Measurements from ENCODE around the gene IFIH1.

IFIH1 gene

DNA sequence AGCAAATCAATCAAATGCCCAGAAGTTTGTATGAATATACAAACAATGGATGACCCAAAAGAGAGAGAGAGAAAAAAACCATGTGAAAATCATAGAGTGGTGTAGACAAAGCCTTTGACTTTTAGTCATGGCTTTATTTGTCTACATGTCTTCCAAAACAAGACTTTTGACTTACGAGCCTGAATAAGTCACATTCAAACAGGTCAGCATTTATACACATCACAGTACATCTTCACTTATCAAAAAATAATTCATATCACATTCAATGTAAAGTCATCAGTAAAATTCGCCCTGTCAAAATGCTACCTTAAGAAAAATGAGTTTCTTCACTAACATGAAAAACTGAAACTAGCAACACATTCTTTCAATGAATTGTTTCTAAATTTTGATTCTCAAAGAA lies 1.9 kb downstream of the IFIH1 start:
- H3K27ac ChIP-seq (ENCODE audit: low read length): no peak overlapping the region
- H3K79me2 ChIP-seq (ENCODE audit: low read length): peaks cover 82% of the 10 kb centered on the region
- peak overlapping the region; percentile 75 for H3K4me2 ChIP-seq (ENCODE audit: low read depth, low read length)
- H3K4me3 ChIP-seq (ENCODE audit: low read length): peak overlapping the region; percentile 96
- H3K36me3 ChIP-seq (replicated peaks; ENCODE audit: insufficient read depth, low read length): no peaks in the 10 kb centered on the region
- TF ChIP-seq, protein P1, sequence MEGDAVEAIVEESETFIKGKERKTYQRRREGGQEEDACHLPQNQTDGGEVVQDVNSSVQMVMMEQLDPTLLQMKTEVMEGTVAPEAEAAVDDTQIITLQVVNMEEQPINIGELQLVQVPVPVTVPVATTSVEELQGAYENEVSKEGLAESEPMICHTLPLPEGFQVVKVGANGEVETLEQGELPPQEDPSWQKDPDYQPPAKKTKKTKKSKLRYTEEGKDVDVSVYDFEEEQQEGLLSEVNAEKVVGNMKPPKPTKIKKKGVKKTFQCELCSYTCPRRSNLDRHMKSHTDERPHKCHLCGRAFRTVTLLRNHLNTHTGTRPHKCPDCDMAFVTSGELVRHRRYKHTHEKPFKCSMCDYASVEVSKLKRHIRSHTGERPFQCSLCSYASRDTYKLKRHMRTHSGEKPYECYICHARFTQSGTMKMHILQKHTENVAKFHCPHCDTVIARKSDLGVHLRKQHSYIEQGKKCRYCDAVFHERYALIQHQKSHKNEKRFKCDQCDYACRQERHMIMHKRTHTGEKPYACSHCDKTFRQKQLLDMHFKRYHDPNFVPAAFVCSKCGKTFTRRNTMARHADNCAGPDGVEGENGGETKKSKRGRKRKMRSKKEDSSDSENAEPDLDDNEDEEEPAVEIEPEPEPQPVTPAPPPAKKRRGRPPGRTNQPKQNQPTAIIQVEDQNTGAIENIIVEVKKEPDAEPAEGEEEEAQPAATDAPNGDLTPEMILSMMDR (IDR thresholded peaks at IDR 0.05; ENCODE audit: low read length): no peak
- TF ChIP-seq EZH2phosphoT487 (IDR thresholded peaks at IDR 0.05; ENCODE audit: low read length): no peak
- TF ChIP-seq EZH2 (optimal IDR thresholded peaks at IDR 0.05; ENCODE audit: low read depth, low read length): no peak
- peak overlapping the region; percentile 82; the same call in 1 of the 2 replicates for H3K9ac ChIP-seq (ENCODE audit: low read length)
- H3K9me3 ChIP-seq (replicated peaks; ENCODE audit: insufficient read depth, low read length): no peaks in the 10 kb centered on the region
- H2AFZ ChIP-seq (ENCODE audit: low read length): no peak overlapping the region
- H3K9me2 ChIP-seq (replicated peaks; ENCODE audit: insufficient read depth, low read length): no peaks in the 10 kb centered on the region
- H3F3A ChIP-seq (ENCODE audit: insufficient read depth, low read length): peaks cover 26% of the 10 kb centered on the region
- no peak for DNase-seq
- no peaks in the 10 kb centered on the region for H4K20me1 ChIP-seq (ENCODE audit: insufficient read depth, low read length)
- no peaks in the 10 kb centered on the region for H3K27me3 ChIP-seq (replicated peaks; ENCODE audit: insufficient read depth, low read length)
- H3K4me1 ChIP-seq (ENCODE audit: low read length): peaks cover 43% of the 10 kb centered on the region

- Histone ChIP-seq H4K20me1 (ENCODE audit: insufficient read depth, low read length) (no peaks in the 10 kb centered on the region), H3K27me3 (replicated peaks; ENCODE audit: insufficient read depth, low read length) (no peaks in the 10 kb centered on the region), H3K36me3 (replicated peaks; ENCODE audit: insufficient read depth, low read length) (no peaks in the 10 kb centered on the region), H3K9ac (ENCODE audit: low read length) (no peak overlapping the region), H3F3A (ENCODE audit: insufficient read depth, low read length) (peaks cover 26% of the 10 kb centered on the region), H3K4me1 (ENCODE audit: low read length) (peaks cover 37% of the 10 kb centered on the region), H3K27ac (ENCODE audit: low read length) (no peak overlapping the region), H3K4me2 (ENCODE audit: low read depth, low read length) (peak overlapping the region; percentile 75), H3K9me2 (replicated peaks; ENCODE audit: insufficient read depth, low read length) (no peaks in the 10 kb centered on the region), H3K79me2 (ENCODE audit: low read length) (peaks cover 82% of the 10 kb centered on the region), H2AFZ (ENCODE audit: low read length) (no peak overlapping the region), H3K4me3 (ENCODE audit: low read length) (peak overlapping the region; percentile 96), H3K9me3 (replicated peaks; ENCODE audit: insufficient read depth, low read length) (no peaks in the 10 kb centered on the region)
- TF ChIP-seq, protein P1 (IDR thresholded peaks at IDR 0.05; ENCODE audit: low read length): no peak
- TF ChIP-seq EZH2phosphoT487 (IDR thresholded peaks at IDR 0.05; ENCODE audit: low read length) (no peak), EZH2 (optimal IDR thresholded peaks at IDR 0.05; ENCODE audit: low read depth, low read length) (no peak)
- no peak for DNase-seq
Measured at GRCh38 chr2:162315938-162316337, 2.5 kb downstream of the IFIH1 start.

- no peak overlapping the region for H2AFZ ChIP-seq (ENCODE audit: low read length)
- peaks cover 27% of the 10 kb centered on the region; the same call in 1 of the 2 replicates for H3K4me1 ChIP-seq (ENCODE audit: low read length)
- H3K79me2 ChIP-seq (ENCODE audit: low read length): peaks cover 76% of the 10 kb centered on the region
- no peak overlapping the region for H3K27ac ChIP-seq (ENCODE audit: low read length)
- H3K36me3 ChIP-seq (replicated peaks; ENCODE audit: insufficient read depth, low read length): no peaks in the 10 kb centered on the region
- no peaks in the 10 kb centered on the region for H3K9me2 ChIP-seq (replicated peaks; ENCODE audit: insufficient read depth, low read length)
- no peaks in the 10 kb centered on the region for H3K9me3 ChIP-seq (replicated peaks; ENCODE audit: insufficient read depth, low read length)
- peaks cover 5% of the 10 kb centered on the region for H3F3A ChIP-seq (ENCODE audit: insufficient read depth, low read length)
- H4K20me1 ChIP-seq (ENCODE audit: insufficient read depth, low read length): no peaks in the 10 kb centered on the region
- TF ChIP-seq EZH2phosphoT487 (IDR thresholded peaks at IDR 0.05; ENCODE audit: low read length) (no peak), EZH2 (optimal IDR thresholded peaks at IDR 0.05; ENCODE audit: low read depth, low read length) (no peak)
- TF ChIP-seq, protein P1 (IDR thresholded peaks at IDR 0.05; ENCODE audit: low read length): no peak
- H3K27me3 ChIP-seq (replicated peaks; ENCODE audit: insufficient read depth, low read length): no peaks in the 10 kb centered on the region
- H3K9ac ChIP-seq (ENCODE audit: low read length): no peak overlapping the region
- no peak overlapping the region for H3K4me2 ChIP-seq (ENCODE audit: low read depth, low read length)
- H3K4me3 ChIP-seq (ENCODE audit: low read length): no peak overlapping the region
- DNase-seq: no peak
Measured at GRCh38 chr2:162312853-162313252, 5.6 kb downstream of the IFIH1 start.
